Activated CD4-positive, alpha-beta T cell treated with anti-CD3 and anti-CD28 coated beads for 4 hours (primary cell): ENCODE measurements around the gene SLC29A4.
"Not testable (repeated sequence)": the region's sequence is repeated elsewhere in the genome, so short reads cannot be mapped to it uniquely, and the experiment has no call there.

Experiments used
- DNase-seq, 2 donors: peaks; one replicate each; pipeline ENCODE4 v3.0.0-alpha.2; 2020

Gene SLC29A4

GRCh38 chr7:5282543-5283316 lies at the start of gene SLC29A4:
Gene SLC29A4, plus strand, starts transcription at chr7:5282943. Its CDS starts 4,874 bp downstream, at chr7:5287817.
- DNase-seq = no peak

GRCh38 chr7:5234852-5235831 lies 47.6 kb upstream of the SLC29A4 start:
- DNase-seq = no peak

- no peak for DNase-seq
Measured at GRCh38 chr7:5237286-5237685, 45.5 kb upstream of the SLC29A4 start.

GRCh38 chr7:5238500-5238899 lies 44.2 kb upstream of the SLC29A4 start:
- DNase-seq = no peak

GRCh38 chr7:5243261-5243660 lies 39.5 kb upstream of the SLC29A4 start:
- DNase-seq = no peak

GRCh38 chr7:5248201-5248885 lies 34.4 kb upstream of the SLC29A4 start:
- DNase-seq = no peak

GRCh38 chr7:5250787-5251186 lies 32.0 kb upstream of the SLC29A4 start:
- DNase-seq = not testable (repeated sequence)

- not testable (repeated sequence) for DNase-seq
Measured at GRCh38 chr7:5253529-5253928, 29.2 kb upstream of the SLC29A4 start.

- DNase-seq = not testable (repeated sequence)
Measured at GRCh38 chr7:5254371-5254770, 28.4 kb upstream of the SLC29A4 start.

- DNase-seq = no peak
Measured at GRCh38 chr7:5255832-5256231, 26.9 kb upstream of the SLC29A4 start.

GRCh38 chr7:5260530-5261068 lies 22.1 kb upstream of the SLC29A4 start:
- DNase-seq = not testable (repeated sequence)

GRCh38 chr7:5263066-5263465 lies 19.7 kb upstream of the SLC29A4 start:
- DNase-seq = not testable (repeated sequence)

GRCh38 chr7:5265320-5266190 lies 17.2 kb upstream of the SLC29A4 start:
- no peak for DNase-seq

GRCh38 chr7:5266191-5267028 lies 16.3 kb upstream of the SLC29A4 start:
- no peak for DNase-seq

- DNase-seq = not testable (repeated sequence)
Measured at GRCh38 chr7:5267829-5268228, 14.9 kb upstream of the SLC29A4 start.

- not testable (repeated sequence) for DNase-seq
Measured at GRCh38 chr7:5269992-5270657, 12.6 kb upstream of the SLC29A4 start.

GRCh38 chr7:5270788-5271187 lies 12.0 kb upstream of the SLC29A4 start:
- no peak for DNase-seq

- DNase-seq = not testable (repeated sequence)
Measured at GRCh38 chr7:5273831-5274405, 8.8 kb upstream of the SLC29A4 start.

- DNase-seq = no peak
Measured at GRCh38 chr7:5274441-5274840, 8.3 kb upstream of the SLC29A4 start.

- DNase-seq = not testable (repeated sequence)
Measured at GRCh38 chr7:5274985-5275431, 7.7 kb upstream of the SLC29A4 start.
